ENCODE data around the gene RASA3. TPM values are rescaled to one million over a fixed set of nuclear protein-coding genes. Genes with fewer than 3 reads are reported as not detected.
"Not testable (repeated sequence)": the region's sequence is repeated elsewhere in the genome, so short reads cannot be mapped to it uniquely, and the experiment has no call there.

The RASA3 gene
- total and polyA plus RNA-seq, 5 donors from 2014 or later: 93.8 to 265 (median 99.6) TPM

- no peaks in the 10 kb centered on the region for H3K27me3 ChIP-seq (ENCODE audit: control insufficient read depth, insufficient read depth, low read length)
- H3K36me3 Mint-ChIP-seq: peaks cover 40% of the 10 kb centered on the region
- H3K4me3 Mint-ChIP-seq: no peak overlapping the region
- H3K9me3 Mint-ChIP-seq: peaks cover 0 to 4% (median 0%) of the 10 kb centered on the region in 7 donors
- peaks cover 49% of the 10 kb centered on the region for H3K36me3 ChIP-seq (ENCODE audit: control insufficient read depth, insufficient read depth, low read length)
- H3K27ac Mint-ChIP-seq: peak overlapping the region in 2 of 3 donors; percentile 62 to 79
- peaks cover 6% of the 10 kb centered on the region for H3K27me3 Mint-ChIP-seq
- H3K4me1 Mint-ChIP-seq: peaks cover 3 to 5% (median 4%) of the 10 kb centered on the region in 4 donors
- H3K4me1 ChIP-seq (ENCODE audit: control insufficient read depth, insufficient read depth, low read length, poor library complexity, severe bottlenecking): no peaks in the 10 kb centered on the region
- no peaks in the 10 kb centered on the region for H3K9me3 ChIP-seq (ENCODE audit: control insufficient read depth in 2 of 2, low read length in 2 of 2)
- H3K4me3 ChIP-seq (ENCODE audit: low read depth, low read length): no peak overlapping the region
- no peak for DNase-seq
- ATAC-seq (ENCODE audit: low read depth in 2 of 2): no peak
- H3K27ac ChIP-seq (ENCODE audit: insufficient read depth, low read length, poor library complexity, severe bottlenecking): no peak overlapping the region
Observed at GRCh38 chr13:113989585-113990300, 142.7 kb downstream of the RASA3 start.

DNA sequence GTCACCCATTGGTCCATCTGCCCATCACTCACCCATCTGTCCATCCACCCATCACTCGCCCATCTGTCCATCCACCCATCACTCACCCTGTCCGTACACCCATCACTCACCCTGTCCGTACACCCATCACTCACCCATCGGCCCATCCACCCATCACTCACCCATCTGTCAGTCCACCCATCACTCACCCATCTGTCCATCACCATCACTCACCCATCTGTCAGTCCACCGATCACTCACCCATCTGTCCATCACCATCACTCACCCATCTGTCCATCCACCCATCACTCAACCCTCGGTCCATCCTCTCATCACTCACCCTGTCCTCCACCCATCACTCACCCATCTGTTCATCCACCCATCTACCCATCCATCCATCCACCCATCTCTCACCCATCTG lies 143.6 kb downstream of the RASA3 start:
- not testable (repeated sequence) for H3K27ac Mint-ChIP-seq, DNase-seq
- peaks cover 34% of the 10 kb centered on the region for H3K36me3 Mint-ChIP-seq

GRCh38 chr13:113982296-113982661 lies 150.1 kb downstream of the RASA3 start:
- no peaks in the 10 kb centered on the region for H3K27me3 ChIP-seq (ENCODE audit: control insufficient read depth, insufficient read depth, low read length)
- peaks cover 55% of the 10 kb centered on the region for H3K36me3 ChIP-seq (ENCODE audit: control insufficient read depth, insufficient read depth, low read length)
- no peak overlapping the region for H3K27ac Mint-ChIP-seq
- no peaks in the 10 kb centered on the region for H3K9me3 ChIP-seq (ENCODE audit: control insufficient read depth in 2 of 2, low read length in 2 of 2)
- peaks cover 35% of the 10 kb centered on the region for H3K36me3 Mint-ChIP-seq
- DNase-seq: no peak
- H3K27ac ChIP-seq (ENCODE audit: insufficient read depth, low read length, poor library complexity, severe bottlenecking): no peak overlapping the region
- no peak for ATAC-seq (ENCODE audit: low read depth in 2 of 2)
- H3K4me3 Mint-ChIP-seq: peak overlapping the region in 1 of 4 donors; percentile 19
- no peaks in the 10 kb centered on the region for H3K27me3 Mint-ChIP-seq
- H3K4me1 ChIP-seq (ENCODE audit: control insufficient read depth, insufficient read depth, low read length, poor library complexity, severe bottlenecking): no peaks in the 10 kb centered on the region
- H3K4me1 Mint-ChIP-seq: peaks cover 0 to 2% (median 0%) of the 10 kb centered on the region in 4 donors
- peaks cover 0 to 8% (median 0%) of the 10 kb centered on the region in 7 donors for H3K9me3 Mint-ChIP-seq
- H3K4me3 ChIP-seq (ENCODE audit: low read depth, low read length): no peak overlapping the region

More for the DNA sequence above, 143.6 kb downstream of the RASA3 start:
- H3K27me3 ChIP-seq (ENCODE audit: control insufficient read depth, insufficient read depth, low read length); H3K4me3 Mint-ChIP-seq; H3K9me3 ChIP-seq (ENCODE audit: control insufficient read depth in 2 of 2, low read length in 2 of 2); H3K4me1 ChIP-seq (ENCODE audit: control insufficient read depth, insufficient read depth, low read length, poor library complexity, severe bottlenecking); H3K27ac ChIP-seq (ENCODE audit: insufficient read depth, low read length, poor library complexity, severe bottlenecking); H3K27me3 Mint-ChIP-seq; ATAC-seq (ENCODE audit: low read depth in 2 of 2); H3K9me3 Mint-ChIP-seq; H3K4me3 ChIP-seq (ENCODE audit: low read depth, low read length); H3K4me1 Mint-ChIP-seq: not testable (repeated sequence)
- H3K36me3 ChIP-seq (ENCODE audit: control insufficient read depth, insufficient read depth, low read length): peaks cover 41% of the 10 kb centered on the region

DNA sequence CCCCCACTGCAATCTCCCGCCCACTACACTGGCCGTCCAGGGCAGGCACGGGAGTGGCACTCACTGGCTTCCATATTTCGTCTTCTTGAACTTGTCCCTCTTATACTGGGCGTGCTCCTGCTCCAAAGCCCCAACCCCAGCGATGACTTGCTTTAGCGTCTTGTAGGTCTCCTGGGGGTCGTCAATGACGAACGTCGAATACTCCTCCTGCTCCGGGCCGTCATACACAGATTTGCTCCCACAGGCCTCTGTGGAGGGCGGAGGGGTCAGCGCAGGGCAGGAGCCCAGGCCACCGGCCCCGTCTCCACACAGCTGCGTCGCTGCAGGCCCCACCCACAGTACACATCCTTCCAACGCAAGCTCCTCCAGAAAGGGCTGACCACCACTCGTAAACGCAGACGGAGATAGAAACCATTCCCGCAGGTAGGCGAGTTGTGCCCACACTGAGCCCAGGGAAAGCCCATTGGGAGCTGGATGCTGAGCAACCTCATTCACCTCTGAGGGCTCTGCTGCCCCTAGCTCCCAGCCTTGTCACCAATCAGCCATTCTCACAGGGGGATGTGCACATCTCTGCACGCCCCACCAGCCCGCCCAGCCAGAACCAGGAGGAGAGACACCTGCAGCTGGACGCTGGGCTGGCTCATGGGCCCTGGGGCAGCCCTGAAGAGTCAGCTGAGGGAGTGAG lies 150.7 kb downstream of the RASA3 start:
- peak overlapping the region in 1 of 3 donors; percentile 73 for H3K27ac Mint-ChIP-seq
- H3K27me3 Mint-ChIP-seq: no peaks in the 10 kb centered on the region
- Histone ChIP-seq H3K27ac (ENCODE audit: insufficient read depth, low read length, poor library complexity, severe bottlenecking) (no peak overlapping the region), H3K4me1 (ENCODE audit: control insufficient read depth, insufficient read depth, low read length, poor library complexity, severe bottlenecking) (no peaks in the 10 kb centered on the region), H3K4me3 (ENCODE audit: low read depth, low read length) (no peak overlapping the region), H3K36me3 (ENCODE audit: control insufficient read depth, insufficient read depth, low read length) (peaks cover 60% of the 10 kb centered on the region), H3K9me3 (ENCODE audit: control insufficient read depth in 2 of 2, low read length in 2 of 2) (no peaks in the 10 kb centered on the region), H3K27me3 (ENCODE audit: control insufficient read depth, insufficient read depth, low read length) (no peaks in the 10 kb centered on the region)
- H3K4me1 Mint-ChIP-seq: peaks cover 0 to 2% (median 0%) of the 10 kb centered on the region in 4 donors
- DNase-seq: no peak
- H3K9me3 Mint-ChIP-seq: peaks cover 0 to 8% (median 0%) of the 10 kb centered on the region in 7 donors
- peaks cover 35% of the 10 kb centered on the region for H3K36me3 Mint-ChIP-seq
- H3K4me3 Mint-ChIP-seq: peak overlapping the region in 2 of 4 donors; percentile 35 to 38
- ATAC-seq (ENCODE audit: low read depth in 2 of 2): no peak

DNA sequence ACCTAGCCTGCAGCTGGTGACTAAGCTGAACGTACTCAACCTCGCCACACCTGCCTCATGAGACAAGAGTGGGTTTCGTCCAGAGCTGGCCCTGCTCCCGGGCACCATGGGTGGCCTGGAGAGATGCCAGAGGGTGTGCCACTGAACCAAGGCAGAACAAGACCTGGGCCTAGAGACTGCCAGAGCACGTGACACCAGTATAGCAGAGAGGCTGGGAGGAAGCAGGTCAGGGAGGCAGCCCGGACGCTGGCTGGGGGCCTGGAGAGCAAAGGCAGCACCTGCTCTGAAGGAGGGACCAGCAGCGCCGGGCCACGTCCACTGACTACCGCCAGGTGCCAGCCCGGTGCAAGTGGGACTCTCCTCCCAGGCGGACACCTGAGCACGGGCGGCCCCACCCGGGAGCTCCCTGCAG lies 151.2 kb downstream of the RASA3 start:
- no peak overlapping the region for H3K4me3 Mint-ChIP-seq
- H3K36me3 Mint-ChIP-seq: peaks cover 35% of the 10 kb centered on the region
- H3K27me3 ChIP-seq (ENCODE audit: control insufficient read depth, insufficient read depth, low read length): no peaks in the 10 kb centered on the region
- no peaks in the 10 kb centered on the region for H3K9me3 ChIP-seq (ENCODE audit: control insufficient read depth in 2 of 2, low read length in 2 of 2)
- H3K4me1 ChIP-seq (ENCODE audit: control insufficient read depth, insufficient read depth, low read length, poor library complexity, severe bottlenecking): no peaks in the 10 kb centered on the region
- no peaks in the 10 kb centered on the region for H3K27me3 Mint-ChIP-seq
- ATAC-seq (ENCODE audit: low read depth in 2 of 2) (no peak), DNase-seq (no peak)
- peaks cover 0 to 10% (median 0%) of the 10 kb centered on the region in 7 donors for H3K9me3 Mint-ChIP-seq
- no peak overlapping the region for H3K27ac ChIP-seq (ENCODE audit: insufficient read depth, low read length, poor library complexity, severe bottlenecking)
- peaks cover 0 to 2% (median 0%) of the 10 kb centered on the region in 4 donors for H3K4me1 Mint-ChIP-seq
- peaks cover 64% of the 10 kb centered on the region for H3K36me3 ChIP-seq (ENCODE audit: control insufficient read depth, insufficient read depth, low read length)
- no peak overlapping the region for H3K4me3 ChIP-seq (ENCODE audit: low read depth, low read length)
- H3K27ac Mint-ChIP-seq: peak overlapping the region in 2 of 3 donors; percentile 73 to 82

DNA sequence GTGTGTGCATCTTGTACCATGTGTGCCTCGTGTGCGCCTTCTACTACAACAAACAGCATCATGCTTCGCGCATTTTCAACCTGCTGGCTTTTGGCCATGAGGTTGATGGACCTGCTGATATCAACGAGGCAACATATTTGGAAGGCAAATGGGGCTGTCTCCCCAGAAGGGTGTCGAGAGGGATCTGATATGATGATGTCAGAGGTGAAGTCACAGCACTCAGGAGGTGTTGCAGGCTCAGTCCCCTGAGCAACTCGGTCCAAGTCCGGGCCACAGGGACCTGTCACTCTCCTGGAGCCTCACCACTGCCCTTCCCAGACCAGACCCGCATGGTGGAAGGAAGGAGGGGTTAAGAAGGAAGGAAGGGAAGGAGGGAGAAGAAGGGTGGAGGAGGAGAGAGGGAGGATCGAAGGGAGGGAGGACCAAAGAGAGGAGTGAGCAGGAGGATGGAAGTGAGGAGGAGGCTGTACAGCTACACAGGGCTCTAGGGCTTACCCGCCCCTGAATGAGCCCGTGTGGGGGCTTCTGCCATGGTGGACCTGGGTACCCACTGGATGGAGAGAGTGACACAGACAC lies 151.8 kb downstream of the RASA3 start:
- ATAC-seq (ENCODE audit: low read depth in 2 of 2): no peak
- H3K27me3 Mint-ChIP-seq: no peaks in the 10 kb centered on the region
- peak overlapping the region in 3 of 4 donors; percentile 30 to 52 (median 45) for H3K4me3 Mint-ChIP-seq

GRCh38 chr13:113979791-113980471 lies 152.5 kb downstream of the RASA3 start:
- peaks cover 0 to 10% (median 0%) of the 10 kb centered on the region in 7 donors for H3K9me3 Mint-ChIP-seq
- peaks cover 35% of the 10 kb centered on the region for H3K36me3 Mint-ChIP-seq
- DNase-seq (no peak), ATAC-seq (ENCODE audit: low read depth in 2 of 2) (no peak)
- Histone ChIP-seq H3K36me3 (ENCODE audit: control insufficient read depth, insufficient read depth, low read length) (peaks cover 72% of the 10 kb centered on the region), H3K27ac (ENCODE audit: insufficient read depth, low read length, poor library complexity, severe bottlenecking) (no peak overlapping the region), H3K9me3 (ENCODE audit: control insufficient read depth in 2 of 2, low read length in 2 of 2) (no peaks in the 10 kb centered on the region), H3K4me1 (ENCODE audit: control insufficient read depth, insufficient read depth, low read length, poor library complexity, severe bottlenecking) (no peaks in the 10 kb centered on the region), H3K4me3 (ENCODE audit: low read depth, low read length) (no peak overlapping the region), H3K27me3 (ENCODE audit: control insufficient read depth, insufficient read depth, low read length) (no peaks in the 10 kb centered on the region)
- peak overlapping the region; percentile 30 to 61 (median 48) for H3K4me3 Mint-ChIP-seq
- peak overlapping the region; percentile 14 to 85 (median 82) for H3K27ac Mint-ChIP-seq
- H3K4me1 Mint-ChIP-seq: peaks cover 0 to 2% (median 1%) of the 10 kb centered on the region in 4 donors
- H3K27me3 Mint-ChIP-seq: no peaks in the 10 kb centered on the region

More for the DNA sequence above, 151.8 kb downstream of the RASA3 start:
- no peaks in the 10 kb centered on the region for H3K4me1 ChIP-seq (ENCODE audit: control insufficient read depth, insufficient read depth, low read length, poor library complexity, severe bottlenecking)
- H3K9me3 ChIP-seq (ENCODE audit: control insufficient read depth in 2 of 2, low read length in 2 of 2): no peaks in the 10 kb centered on the region
- peaks cover 0 to 10% (median 0%) of the 10 kb centered on the region in 7 donors for H3K9me3 Mint-ChIP-seq
- no peak for DNase-seq
- H3K36me3 ChIP-seq (ENCODE audit: control insufficient read depth, insufficient read depth, low read length): peaks cover 66% of the 10 kb centered on the region
- no peak overlapping the region for H3K4me3 ChIP-seq (ENCODE audit: low read depth, low read length)
- H3K27me3 ChIP-seq (ENCODE audit: control insufficient read depth, insufficient read depth, low read length): no peaks in the 10 kb centered on the region
- no peak overlapping the region for H3K27ac ChIP-seq (ENCODE audit: insufficient read depth, low read length, poor library complexity, severe bottlenecking)
- H3K4me1 Mint-ChIP-seq: peaks cover 0 to 2% (median 1%) of the 10 kb centered on the region in 4 donors
- H3K27ac Mint-ChIP-seq: peak overlapping the region; percentile 14 to 85 (median 82)
- H3K36me3 Mint-ChIP-seq: peaks cover 35% of the 10 kb centered on the region

Measured in CD4-positive, CD25-positive, alpha-beta regulatory T cell (primary cell).